ENCODE measurements around the gene GPR148.

The GPR148 gene

DNA sequence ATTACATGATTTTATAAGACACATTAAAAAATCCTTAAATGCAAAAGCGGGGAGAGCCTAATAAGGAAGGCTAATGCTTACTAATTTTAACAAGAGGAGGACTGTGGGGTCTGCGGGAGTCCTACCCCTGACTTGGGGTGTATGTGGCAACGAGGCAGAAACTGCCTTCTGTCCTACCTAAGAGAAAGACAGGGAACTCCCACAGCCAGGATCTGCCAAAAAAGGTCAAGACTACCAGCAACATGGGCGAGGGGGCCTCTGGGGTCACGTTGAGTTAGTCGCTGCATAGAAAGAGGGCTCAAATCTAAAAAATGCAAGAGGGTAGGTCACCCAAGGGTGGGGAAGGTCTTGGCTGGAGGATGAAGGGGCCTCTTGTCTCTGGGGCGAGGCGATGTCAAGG lies 25.9 kb downstream of the GPR148 start:
- Histone ChIP-seq H3K27me3 (replicated peaks; ENCODE audit: control insufficient read depth, insufficient read depth, low read length) (peaks cover 28% of the 10 kb centered on the region), H3K9ac (ENCODE audit: low read length) (no peak overlapping the region), H3K9me3 (ENCODE audit: control insufficient read depth, low read length) (no peaks in the 10 kb centered on the region), H3K4me3 (ENCODE audit: low read length) (no peak overlapping the region), H3K36me3 (ENCODE audit: control insufficient read depth, insufficient read depth, low read length, severe bottlenecking) (no peaks in the 10 kb centered on the region), H3K4me1 (ENCODE audit: control insufficient read depth, insufficient read depth, low read length) (no peaks in the 10 kb centered on the region)
- no peak for DNase-seq (ENCODE audit: low read depth)

DNA sequence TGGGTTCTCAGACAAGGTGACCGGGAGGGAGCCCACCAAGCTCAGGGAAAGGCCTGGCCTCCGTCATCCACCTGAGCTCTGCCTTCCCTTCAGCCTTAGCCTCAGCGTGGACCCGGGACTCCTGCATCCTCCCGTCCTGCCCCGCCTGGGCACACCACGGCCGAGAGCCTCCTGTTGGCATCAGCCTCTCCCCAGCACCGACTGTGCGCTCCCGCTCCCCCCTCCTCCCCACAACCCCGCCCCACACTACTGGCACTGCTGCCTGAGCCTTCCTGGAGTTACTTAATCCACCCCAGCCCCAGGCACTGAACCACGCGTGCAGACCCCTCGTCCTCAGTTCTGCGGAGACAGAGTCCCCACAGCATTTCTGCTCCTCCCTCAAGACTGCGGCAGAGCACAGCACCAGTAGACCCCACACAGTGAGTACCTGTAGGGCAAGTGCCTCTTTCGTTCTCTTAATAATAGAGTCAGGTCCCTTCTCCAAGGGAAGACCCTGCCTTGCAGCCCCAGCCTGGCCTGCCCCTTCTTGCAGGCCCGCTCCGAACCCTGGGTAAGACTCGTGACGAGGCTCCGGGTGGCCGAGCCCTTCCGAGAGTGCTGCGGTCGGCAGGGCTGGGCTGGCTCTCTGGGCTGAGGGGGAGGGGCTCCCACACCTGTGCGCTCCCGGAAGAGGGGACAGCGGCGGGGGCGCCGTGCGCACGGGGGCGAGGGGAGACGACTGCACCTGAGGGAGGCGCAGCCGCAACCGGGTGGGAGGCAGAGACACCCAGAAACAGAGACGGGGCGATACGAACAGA lies 26.6 kb downstream of the GPR148 start, which contains the start of gene AMER3:
Gene AMER3 (plus strand): TSS at position 285 of the 797 bp plus-strand sequence. CDS start 6,533 bp downstream, outside the sequence.
- Histone ChIP-seq H3K36me3 (ENCODE audit: control insufficient read depth, insufficient read depth, low read length, severe bottlenecking) (no peaks in the 10 kb centered on the region), H3K9me3 (ENCODE audit: control insufficient read depth, low read length) (no peaks in the 10 kb centered on the region), H3K4me3 (ENCODE audit: low read length) (no peak within 1 kb of the TSS), H3K9ac (ENCODE audit: low read length) (no peak within 1 kb of the TSS), H3K27me3 (replicated peaks; ENCODE audit: control insufficient read depth, insufficient read depth, low read length) (peaks cover 32% of the 10 kb centered on the region), H3K4me1 (ENCODE audit: control insufficient read depth, insufficient read depth, low read length) (no peaks in the 10 kb centered on the region)
- DNase-seq (ENCODE audit: low read depth) = no peak

DNA sequence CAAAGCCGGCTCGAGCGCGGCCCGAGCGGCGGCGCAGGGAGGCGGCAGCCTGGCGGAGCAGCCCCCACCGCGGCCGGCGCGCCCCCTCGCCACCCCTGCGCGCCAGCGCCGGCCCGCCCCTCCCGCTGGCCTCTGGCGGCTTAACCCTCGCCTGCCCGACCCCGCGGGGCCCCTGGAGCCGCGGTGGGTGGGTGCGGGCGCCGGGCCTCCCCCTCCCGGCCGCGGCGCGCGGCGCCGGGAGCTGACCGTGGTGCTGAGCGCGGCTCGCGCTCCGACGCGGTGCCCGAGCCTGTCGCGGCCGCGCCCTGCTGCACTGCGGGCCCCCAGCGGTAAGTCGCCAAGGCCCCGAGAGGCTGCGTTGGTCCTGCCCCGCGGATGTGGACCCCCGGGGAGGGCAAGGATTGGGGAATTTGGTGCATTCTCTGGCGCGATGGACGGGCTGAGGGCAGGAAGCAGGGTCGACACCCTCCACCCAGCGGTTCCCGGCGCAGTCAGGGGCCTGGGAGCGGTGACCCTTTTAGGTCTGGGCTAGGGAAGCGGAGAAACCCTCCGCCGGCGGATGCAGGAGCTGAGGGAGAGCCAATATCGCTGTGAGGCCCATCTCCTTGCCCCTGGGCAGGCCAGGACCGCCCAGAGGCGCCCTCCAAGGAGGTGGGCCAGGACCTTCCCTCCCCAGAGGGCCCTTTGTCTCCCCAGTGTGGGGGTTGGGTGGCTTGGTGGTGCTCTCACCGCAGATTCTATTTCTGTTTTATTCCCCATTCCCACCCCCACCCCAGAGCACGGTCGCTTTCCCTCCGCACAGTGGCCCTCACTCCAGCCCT lies 27.4 kb downstream of the GPR148 start:
- Histone ChIP-seq H3K27me3 (replicated peaks; ENCODE audit: control insufficient read depth, insufficient read depth, low read length) (peaks cover 38% of the 10 kb centered on the region), H3K9ac (ENCODE audit: low read length) (no peak overlapping the region), H3K9me3 (ENCODE audit: control insufficient read depth, low read length) (no peaks in the 10 kb centered on the region), H3K36me3 (ENCODE audit: control insufficient read depth, insufficient read depth, low read length, severe bottlenecking) (no peaks in the 10 kb centered on the region), H3K4me3 (ENCODE audit: low read length) (no peak overlapping the region), H3K4me1 (ENCODE audit: control insufficient read depth, insufficient read depth, low read length) (no peaks in the 10 kb centered on the region)
- peak; percentile 14 for DNase-seq (ENCODE audit: low read depth)

DNA sequence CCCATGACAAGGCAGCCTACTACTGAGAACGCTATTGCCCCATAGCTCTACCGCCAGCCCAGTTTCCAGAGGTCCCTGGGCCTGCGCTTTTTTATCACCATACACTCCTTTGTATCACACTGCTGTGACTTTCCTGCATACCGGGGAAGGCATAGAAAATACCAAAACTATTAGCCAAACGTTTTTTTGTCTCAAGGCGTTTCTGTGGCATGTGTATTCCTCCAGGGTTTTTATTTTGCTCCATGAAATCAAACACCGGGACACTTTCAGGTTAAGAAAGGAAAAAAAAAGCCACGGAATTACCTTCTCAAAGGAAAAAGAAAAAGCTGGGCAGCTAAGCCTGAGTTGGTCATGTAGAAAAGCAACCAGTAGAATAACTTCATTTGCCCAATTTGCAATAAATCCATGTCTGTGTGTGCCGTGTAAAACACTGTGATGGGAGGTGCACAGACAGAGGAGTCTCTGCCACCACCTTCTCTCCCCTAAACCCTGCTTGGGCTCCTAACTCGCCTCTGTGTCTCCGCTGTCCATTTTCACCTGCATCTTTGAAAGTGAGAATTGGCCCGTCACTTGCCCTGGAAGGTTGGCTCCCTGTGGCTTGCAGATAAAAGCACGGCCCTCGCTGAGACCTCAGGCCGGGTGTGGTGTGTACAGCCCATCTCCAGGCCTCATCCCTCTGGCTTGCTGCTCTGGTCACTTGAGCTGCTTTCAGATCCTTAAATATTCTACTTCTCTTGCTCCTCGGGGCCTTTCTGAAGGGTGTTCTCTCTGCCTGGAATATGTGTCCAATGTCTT lies 28.2 kb downstream of the GPR148 start:
- no peak overlapping the region for H3K4me3 ChIP-seq (ENCODE audit: low read length)
- no peaks in the 10 kb centered on the region for H3K36me3 ChIP-seq (ENCODE audit: control insufficient read depth, insufficient read depth, low read length, severe bottlenecking)
- no peaks in the 10 kb centered on the region for H3K9me3 ChIP-seq (ENCODE audit: control insufficient read depth, low read length)
- no peaks in the 10 kb centered on the region for H3K4me1 ChIP-seq (ENCODE audit: control insufficient read depth, insufficient read depth, low read length)
- no peak overlapping the region for H3K9ac ChIP-seq (ENCODE audit: low read length)
- peaks cover 44% of the 10 kb centered on the region for H3K27me3 ChIP-seq (replicated peaks; ENCODE audit: control insufficient read depth, insufficient read depth, low read length)
- DNase-seq (ENCODE audit: low read depth) = no peak

DNA sequence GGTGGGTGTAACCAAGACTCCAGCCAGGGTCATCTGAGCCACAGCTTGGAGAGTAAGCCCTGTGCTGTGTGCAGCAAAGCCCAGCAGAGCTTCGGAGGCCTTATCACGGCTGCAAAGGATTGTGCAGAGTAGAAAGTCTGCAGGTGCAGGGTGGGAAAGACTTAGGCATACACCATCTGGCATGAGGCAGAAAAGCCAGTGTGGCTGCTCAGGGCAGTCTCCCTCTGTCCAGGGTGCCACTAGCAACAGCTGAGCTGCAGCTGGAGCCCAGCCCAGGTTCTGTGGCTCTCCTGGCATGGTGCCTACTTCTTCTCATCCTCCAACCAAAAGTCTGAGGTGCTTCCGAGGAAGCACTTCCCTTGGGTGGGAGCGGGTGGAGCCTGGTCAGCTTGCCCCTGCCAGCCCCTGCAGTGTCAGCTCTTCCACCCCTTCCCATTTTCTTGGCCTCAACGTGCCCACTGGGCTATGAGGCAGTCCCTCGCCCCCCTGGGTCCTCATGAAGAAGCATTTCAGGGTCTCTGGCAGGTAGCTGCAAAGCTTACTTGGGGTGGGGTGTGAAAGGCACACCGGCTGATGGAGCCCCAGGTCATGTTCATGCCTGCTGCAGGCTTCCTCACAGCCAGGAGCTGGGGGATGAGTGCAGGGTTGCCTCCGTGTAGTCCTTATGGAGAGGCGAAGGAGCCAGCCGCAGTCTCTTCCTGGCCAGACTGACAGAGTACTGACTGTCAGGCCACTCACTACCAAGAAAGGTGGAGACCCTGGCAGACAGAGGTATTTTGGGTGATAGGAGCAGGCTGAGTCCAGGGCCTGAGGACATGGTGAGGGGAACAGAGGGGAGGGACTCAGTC lies 31.3 kb downstream of the GPR148 start:
- Histone ChIP-seq H3K27me3 (replicated peaks; ENCODE audit: control insufficient read depth, insufficient read depth, low read length) (peaks cover 38% of the 10 kb centered on the region), H3K4me1 (ENCODE audit: control insufficient read depth, insufficient read depth, low read length) (no peaks in the 10 kb centered on the region), H3K9ac (ENCODE audit: low read length) (no peak overlapping the region), H3K36me3 (ENCODE audit: control insufficient read depth, insufficient read depth, low read length, severe bottlenecking) (no peaks in the 10 kb centered on the region), H3K4me3 (ENCODE audit: low read length) (no peak overlapping the region), H3K9me3 (ENCODE audit: control insufficient read depth, low read length) (no peaks in the 10 kb centered on the region)
- no peak for DNase-seq (ENCODE audit: low read depth)

DNA sequence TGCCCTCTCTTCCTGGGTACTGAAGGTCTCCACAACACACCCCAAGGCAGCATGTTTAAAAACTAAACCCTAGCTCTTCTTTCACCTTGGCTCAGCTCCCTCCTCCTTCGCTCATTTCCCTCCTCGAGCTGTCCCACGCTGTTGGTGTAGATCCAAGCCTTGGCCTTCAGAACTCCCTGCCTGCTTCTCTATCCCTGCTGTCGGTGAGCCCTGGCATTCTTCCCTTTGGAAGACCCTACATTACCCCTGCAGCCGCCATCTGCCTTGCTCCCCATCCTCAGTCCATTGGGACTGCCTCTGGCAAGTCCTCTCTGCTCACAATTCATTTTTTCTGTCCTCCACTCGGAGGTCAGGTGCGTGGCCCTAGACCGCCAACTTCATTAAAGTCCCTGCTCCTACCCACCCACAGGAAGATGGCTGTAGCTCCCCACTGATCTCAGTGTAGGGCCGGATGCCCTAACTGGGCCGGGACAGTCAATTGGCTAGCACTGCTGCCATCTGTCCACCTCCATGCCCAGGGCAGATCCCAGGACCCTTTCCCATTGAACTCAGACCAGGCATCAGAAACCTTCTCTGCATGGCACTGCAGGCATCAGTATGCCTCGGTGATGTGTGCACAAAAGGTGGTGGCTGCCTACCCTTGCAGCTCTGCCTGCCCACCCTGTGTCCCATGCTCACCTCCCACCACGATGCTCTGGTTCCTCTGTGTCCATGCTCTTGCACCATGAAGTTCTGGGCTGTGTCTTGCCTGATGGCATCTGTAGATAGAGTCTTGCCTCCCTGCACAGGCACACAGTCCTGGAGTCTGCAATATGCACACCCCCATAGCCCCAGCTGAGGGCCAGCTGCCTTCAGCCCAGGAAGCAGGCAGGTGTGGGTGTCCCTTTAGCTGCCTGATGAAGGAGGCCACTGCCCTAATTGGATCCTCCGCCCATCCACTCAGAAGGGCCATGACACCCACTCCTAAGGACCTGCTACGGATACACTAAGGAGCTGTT lies 32.2 kb downstream of the GPR148 start:
- no peak overlapping the region for H3K4me3 ChIP-seq (ENCODE audit: low read length)
- H3K9me3 ChIP-seq (ENCODE audit: control insufficient read depth, low read length) = no peaks in the 10 kb centered on the region
- H3K9ac ChIP-seq (ENCODE audit: low read length) = no peak overlapping the region
- no peaks in the 10 kb centered on the region for H3K36me3 ChIP-seq (ENCODE audit: control insufficient read depth, insufficient read depth, low read length, severe bottlenecking)
- H3K27me3 ChIP-seq (replicated peaks; ENCODE audit: control insufficient read depth, insufficient read depth, low read length) = peaks cover 37% of the 10 kb centered on the region
- no peaks in the 10 kb centered on the region for H3K4me1 ChIP-seq (ENCODE audit: control insufficient read depth, insufficient read depth, low read length)
- no peak for DNase-seq (ENCODE audit: low read depth)

DNA sequence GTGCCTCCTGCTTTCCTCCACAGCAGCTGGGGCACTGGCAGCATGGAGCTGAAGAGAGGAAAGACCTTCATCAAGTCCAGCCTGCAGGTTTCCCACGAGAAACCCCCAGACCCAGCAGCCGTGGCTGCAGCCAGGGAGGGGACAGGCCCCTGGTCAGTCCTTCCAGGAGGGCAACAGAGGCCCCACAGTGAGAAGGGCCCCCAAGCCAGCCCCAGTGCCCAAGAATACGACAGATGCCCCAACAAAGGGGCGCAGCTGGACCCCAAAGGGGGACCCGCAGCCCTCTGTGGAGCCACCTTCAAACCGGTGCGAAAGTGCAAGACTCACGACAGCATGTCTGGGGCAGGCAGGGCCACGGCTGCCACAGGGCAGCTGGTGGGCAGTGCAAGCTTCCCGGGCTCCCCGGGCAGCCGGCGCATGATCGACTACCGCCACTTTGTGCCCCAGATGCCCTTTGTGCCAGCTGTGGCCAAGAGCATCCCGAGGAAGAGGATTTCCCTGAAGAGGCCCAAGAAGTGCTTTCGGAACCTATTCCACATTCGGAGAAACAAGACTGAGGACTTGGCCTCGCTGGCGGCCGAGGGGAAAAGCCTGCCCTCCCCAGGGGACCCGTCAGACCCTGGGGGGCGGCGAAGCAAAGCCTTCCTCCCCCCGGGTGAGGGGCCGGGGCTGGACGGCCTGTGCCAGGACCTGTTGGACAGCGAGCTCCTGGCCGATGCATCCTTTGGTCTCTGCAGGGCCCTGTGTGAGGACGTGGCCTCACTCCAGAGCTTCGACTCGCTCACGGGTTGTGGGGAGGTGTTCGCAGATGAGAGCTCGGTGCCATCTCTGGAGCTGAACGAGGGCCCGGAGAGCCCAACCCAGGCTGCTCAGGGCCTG lies 33.4 kb downstream of the GPR148 start:
- Histone ChIP-seq H3K9me3 (ENCODE audit: control insufficient read depth, low read length) (no peaks in the 10 kb centered on the region), H3K4me3 (ENCODE audit: low read length) (no peak overlapping the region), H3K9ac (ENCODE audit: low read length) (no peak overlapping the region), H3K36me3 (ENCODE audit: control insufficient read depth, insufficient read depth, low read length, severe bottlenecking) (no peaks in the 10 kb centered on the region), H3K27me3 (replicated peaks; ENCODE audit: control insufficient read depth, insufficient read depth, low read length) (peaks cover 28% of the 10 kb centered on the region), H3K4me1 (ENCODE audit: control insufficient read depth, insufficient read depth, low read length) (no peaks in the 10 kb centered on the region)
- DNase-seq (ENCODE audit: low read depth) = no peak

DNA sequence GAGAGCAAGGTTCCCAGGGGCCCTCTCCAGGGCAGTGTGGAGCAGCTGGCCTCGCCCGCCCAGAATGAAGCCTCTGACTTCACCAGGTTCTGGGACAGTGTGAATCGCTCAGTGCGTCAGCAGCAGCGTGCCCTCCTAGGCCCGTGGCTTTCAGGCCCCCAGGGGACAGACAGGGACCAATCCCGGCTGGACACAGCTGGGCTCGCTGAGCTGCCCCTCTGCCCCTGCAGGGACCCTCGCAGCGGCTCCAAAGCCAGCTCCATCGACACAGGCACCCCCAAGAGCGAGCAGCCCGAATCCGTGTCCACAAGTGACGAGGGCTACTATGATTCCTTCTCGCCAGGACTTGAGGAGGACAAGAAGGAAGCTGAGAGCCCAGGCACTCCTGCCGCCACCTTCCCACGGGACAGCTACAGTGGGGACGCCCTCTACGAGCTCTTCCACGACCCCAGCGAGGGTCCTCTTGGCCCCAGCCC lies 34.1 kb downstream of the GPR148 start:
- H3K27me3 ChIP-seq (replicated peaks; ENCODE audit: control insufficient read depth, insufficient read depth, low read length) = peaks cover 24% of the 10 kb centered on the region
- H3K9ac ChIP-seq (ENCODE audit: low read length) = no peak overlapping the region
- no peaks in the 10 kb centered on the region for H3K4me1 ChIP-seq (ENCODE audit: control insufficient read depth, insufficient read depth, low read length)
- no peaks in the 10 kb centered on the region for H3K36me3 ChIP-seq (ENCODE audit: control insufficient read depth, insufficient read depth, low read length, severe bottlenecking)
- DNase-seq (ENCODE audit: low read depth) = no peak
- no peaks in the 10 kb centered on the region for H3K9me3 ChIP-seq (ENCODE audit: control insufficient read depth, low read length)
- no peak overlapping the region for H3K4me3 ChIP-seq (ENCODE audit: low read length)

DNA sequence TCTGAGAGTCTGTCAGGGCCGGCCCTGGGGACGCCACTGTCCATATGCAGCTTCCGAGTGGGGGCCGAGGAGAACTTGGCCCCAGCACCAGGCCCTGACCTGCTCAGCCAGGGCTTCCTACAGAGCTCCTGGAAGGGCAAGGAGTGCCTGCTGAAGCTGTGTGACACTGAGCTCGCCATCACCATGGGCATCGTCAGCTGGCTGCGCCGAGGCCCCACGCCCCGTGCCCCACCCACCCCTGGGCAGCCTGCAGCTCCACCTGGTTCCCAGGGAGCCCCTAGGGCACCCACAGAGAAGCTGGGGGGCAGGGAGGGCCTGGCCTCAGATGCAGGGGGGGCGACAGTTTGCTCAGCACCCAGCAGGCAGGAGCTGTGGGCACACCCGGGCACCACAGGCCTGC lies 34.5 kb downstream of the GPR148 start:
- DNase-seq (ENCODE audit: low read depth) = no peak

More for the DNA sequence above, 34.5 kb downstream of the GPR148 start:
- Histone ChIP-seq H3K9me3 (ENCODE audit: control insufficient read depth, low read length) (no peaks in the 10 kb centered on the region), H3K27me3 (replicated peaks; ENCODE audit: control insufficient read depth, insufficient read depth, low read length) (peaks cover 24% of the 10 kb centered on the region), H3K36me3 (ENCODE audit: control insufficient read depth, insufficient read depth, low read length, severe bottlenecking) (no peaks in the 10 kb centered on the region), H3K9ac (ENCODE audit: low read length) (no peak overlapping the region), H3K4me3 (ENCODE audit: low read length) (no peak overlapping the region), H3K4me1 (ENCODE audit: control insufficient read depth, insufficient read depth, low read length) (no peaks in the 10 kb centered on the region)

Measured in adipocyte (in vitro differentiated cells).